ENCODE results near the gene PKP4. TPM values are rescaled to one million over a fixed set of nuclear protein-coding genes. Genes with fewer than 3 reads are reported as not detected.

Gene PKP4
- total RNA-seq, 1 donor = 7.9 TPM

DNA sequence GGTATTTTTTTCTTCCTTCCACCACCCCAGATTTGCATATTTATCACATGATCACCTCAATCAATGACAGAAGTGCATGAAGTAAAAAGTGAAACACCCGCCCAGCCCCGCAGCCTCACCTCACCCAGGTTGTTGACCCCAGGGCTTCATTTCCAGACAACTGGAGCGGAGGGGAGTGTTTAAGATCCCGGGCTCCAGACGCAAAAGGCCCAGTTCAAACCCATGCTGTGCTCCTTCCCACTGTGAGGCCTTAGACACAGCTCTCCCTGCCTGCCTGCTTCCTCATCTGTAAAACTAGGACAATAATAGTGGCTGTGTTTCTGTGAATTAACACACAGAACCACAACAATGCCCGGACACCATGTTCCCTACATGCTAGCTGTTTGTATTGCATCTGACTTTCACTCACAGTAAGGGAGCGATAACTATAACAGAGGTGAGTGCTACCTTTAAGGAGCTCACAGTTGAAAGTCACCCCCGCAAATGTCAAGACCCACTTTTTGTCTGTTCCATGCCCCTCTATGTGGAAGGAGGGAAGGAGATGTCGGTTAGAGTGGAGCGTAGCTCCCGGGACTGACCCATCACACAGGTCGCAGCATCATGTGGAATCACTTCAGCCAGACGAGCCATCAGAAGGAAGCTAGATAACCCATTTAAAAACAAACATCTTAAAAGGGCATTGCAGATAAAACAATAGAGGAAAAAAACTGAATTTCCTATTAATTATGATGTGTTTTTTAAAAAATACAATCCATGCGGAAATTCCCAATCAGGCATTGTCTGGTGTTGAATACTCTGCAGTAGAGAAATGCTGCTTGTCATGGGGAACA lies 260.8 kb downstream of the PKP4 start:
- no peaks in the 10 kb centered on the region for H3K4me1 ChIP-seq (ENCODE audit: insufficient read depth, low read length)

DNA sequence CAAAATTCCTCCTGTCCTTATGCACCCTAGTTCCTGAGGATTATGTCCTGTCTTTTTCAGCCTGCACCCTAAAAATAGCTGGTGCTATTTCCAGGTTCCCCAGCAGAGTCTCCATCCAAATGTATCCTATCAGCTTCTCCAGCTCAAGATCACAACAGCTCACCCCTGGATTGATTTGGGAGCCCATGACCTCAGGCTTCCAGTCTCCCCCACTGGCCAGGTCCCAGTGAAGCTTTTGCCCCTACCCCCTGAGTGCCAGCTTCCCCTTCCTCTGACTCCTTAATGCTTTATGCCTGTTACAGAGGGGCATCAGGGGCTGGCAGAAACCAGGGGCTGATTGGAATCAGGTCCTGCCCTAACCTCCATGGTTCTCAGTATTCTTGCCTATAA lies 261.4 kb downstream of the PKP4 start:
- Histone ChIP-seq H3K4me3 (ENCODE audit: low read length) (no peak overlapping the region), H3K27me3 (ENCODE audit: insufficient read depth, low read length) (no peaks in the 10 kb centered on the region), H3K9me3 (ENCODE audit: low read depth, low read length) (peaks cover 3% of the 10 kb centered on the region), H3K4me1 (ENCODE audit: insufficient read depth, low read length) (no peaks in the 10 kb centered on the region)

More for the DNA sequence above, 260.8 kb downstream of the PKP4 start:
- Histone ChIP-seq H3K27me3 (ENCODE audit: insufficient read depth, low read length) (no peaks in the 10 kb centered on the region), H3K4me3 (ENCODE audit: low read length) (no peak overlapping the region), H3K9me3 (ENCODE audit: low read depth, low read length) (peaks cover 7% of the 10 kb centered on the region)

DNA sequence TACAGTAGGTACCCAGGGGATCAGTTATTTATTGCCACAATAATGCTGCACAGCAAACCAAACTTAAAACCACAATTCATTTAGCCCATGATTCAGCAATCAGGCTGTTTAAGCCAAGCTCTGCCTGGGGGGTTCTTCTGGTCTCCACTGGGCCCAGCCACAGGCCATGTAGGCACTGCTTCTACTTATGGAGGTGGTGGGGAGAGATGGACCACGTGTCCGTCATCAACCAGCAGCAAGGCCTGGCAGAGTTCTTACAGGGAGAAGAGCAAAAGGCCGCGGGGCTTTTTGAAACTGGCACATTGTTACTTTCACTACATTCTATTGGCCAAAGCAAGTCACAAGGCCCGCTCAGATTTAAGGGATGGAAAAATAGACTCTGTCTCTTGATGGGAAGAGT lies 262.1 kb downstream of the PKP4 start:
- no peaks in the 10 kb centered on the region for H3K9me3 ChIP-seq (ENCODE audit: low read depth, low read length)
- no peaks in the 10 kb centered on the region for H3K4me1 ChIP-seq (ENCODE audit: insufficient read depth, low read length)
- no peaks in the 10 kb centered on the region for H3K27me3 ChIP-seq (ENCODE audit: insufficient read depth, low read length)
- no peak overlapping the region for H3K4me3 ChIP-seq (ENCODE audit: low read length)

DNA sequence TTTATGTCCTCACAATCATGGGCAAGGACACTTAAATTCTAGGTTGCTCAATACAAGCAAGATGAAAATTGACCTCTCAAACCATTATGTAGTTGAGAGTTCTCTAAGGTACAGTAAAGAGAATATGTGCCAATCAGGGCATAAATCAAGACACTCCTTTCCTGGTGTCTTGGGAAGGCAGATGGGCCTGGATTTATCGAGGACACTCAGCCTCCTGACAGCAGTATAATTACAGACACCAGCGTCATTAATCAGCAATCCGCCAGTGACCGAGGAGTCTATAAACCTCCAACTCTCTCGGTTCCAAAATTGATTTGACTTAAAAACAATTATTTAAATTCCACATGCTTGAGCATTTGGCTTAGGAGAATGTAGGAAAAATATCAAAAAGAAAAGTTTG lies 262.7 kb downstream of the PKP4 start:
- Histone ChIP-seq H3K9me3 (ENCODE audit: low read depth, low read length) (no peaks in the 10 kb centered on the region), H3K4me3 (ENCODE audit: low read length) (no peak overlapping the region), H3K27me3 (ENCODE audit: insufficient read depth, low read length) (no peaks in the 10 kb centered on the region), H3K4me1 (ENCODE audit: insufficient read depth, low read length) (no peaks in the 10 kb centered on the region)

DNA sequence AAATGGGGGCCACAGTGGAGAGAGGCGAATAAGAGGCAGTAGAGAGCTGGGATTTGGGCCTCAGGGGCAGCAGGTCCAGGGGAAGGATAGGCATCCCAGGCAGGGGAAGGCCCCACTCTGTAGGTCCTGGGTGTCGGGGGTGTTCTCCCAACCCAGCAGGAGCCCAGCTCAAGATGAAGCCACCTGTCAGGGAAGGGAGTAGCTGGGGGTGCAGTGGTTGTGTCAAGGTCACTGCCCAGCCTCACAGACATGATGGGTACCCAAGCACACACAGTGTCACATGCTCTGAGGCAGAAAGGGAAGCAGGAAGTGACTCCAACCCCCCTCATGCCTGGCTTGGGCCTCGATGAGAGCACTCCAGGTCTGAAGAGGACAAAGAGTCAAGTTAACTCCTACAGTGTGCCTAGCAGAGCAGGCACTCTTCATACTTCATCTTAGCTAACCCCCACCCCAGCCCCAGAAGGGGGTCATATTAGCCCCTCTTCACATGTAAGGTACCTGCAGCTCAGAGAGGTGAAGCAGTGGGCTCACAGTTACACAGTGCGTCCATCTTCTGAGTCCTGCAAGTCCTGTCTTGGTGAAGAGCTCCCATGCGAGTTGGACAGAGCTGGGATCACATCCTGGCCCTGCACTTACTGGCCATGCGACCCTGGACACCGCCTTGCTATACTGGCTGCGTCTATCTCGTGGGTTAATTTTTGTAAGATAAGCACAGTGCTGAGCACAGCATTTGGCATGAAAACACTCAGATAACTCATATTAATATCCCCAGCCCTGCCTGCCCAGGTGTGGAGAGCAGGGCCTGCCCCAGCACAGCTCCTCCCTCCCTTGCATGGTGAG lies 265.7 kb downstream of the PKP4 start:
- Histone ChIP-seq H3K9me3 (ENCODE audit: low read depth, low read length) (no peaks in the 10 kb centered on the region), H3K27me3 (ENCODE audit: insufficient read depth, low read length) (no peaks in the 10 kb centered on the region), H3K4me3 (ENCODE audit: low read length) (no peak overlapping the region), H3K4me1 (ENCODE audit: insufficient read depth, low read length) (no peaks in the 10 kb centered on the region)

DNA sequence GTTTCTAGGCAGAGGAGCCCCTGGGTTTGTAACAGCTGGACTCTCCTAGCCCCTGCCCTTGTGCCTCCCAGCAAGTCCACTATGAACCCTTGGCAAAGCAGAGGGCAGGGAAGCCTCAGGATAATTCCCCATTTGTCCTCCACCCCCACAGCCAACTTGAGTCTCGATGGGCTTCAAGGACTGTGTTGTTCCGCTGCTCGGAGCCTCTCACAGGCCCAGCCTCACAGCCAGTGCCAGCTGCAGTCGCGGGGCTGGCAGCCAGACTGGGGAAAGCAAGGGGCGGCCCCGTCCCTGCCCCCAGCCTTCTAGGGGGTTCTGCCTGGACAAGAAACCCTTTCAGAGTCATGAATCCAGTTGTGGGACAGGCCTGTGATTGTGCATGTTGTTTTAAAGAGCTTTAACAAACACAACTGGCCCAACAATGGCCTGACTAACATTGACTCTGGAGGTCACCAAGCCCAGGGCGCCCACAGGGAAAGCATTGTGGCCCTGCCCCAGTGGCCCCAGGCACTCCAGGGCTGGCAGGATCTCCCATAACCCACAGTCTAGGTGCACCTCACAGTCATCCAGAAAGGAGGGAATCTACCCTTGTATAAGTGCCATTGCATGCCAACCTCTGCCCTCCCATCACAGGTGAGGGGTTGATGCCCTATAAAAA lies 266.6 kb downstream of the PKP4 start:
- Histone ChIP-seq H3K4me1 (ENCODE audit: insufficient read depth, low read length) (no peaks in the 10 kb centered on the region), H3K9me3 (ENCODE audit: low read depth, low read length) (no peaks in the 10 kb centered on the region), H3K4me3 (ENCODE audit: low read length) (no peak overlapping the region), H3K27me3 (ENCODE audit: insufficient read depth, low read length) (no peaks in the 10 kb centered on the region)

DNA sequence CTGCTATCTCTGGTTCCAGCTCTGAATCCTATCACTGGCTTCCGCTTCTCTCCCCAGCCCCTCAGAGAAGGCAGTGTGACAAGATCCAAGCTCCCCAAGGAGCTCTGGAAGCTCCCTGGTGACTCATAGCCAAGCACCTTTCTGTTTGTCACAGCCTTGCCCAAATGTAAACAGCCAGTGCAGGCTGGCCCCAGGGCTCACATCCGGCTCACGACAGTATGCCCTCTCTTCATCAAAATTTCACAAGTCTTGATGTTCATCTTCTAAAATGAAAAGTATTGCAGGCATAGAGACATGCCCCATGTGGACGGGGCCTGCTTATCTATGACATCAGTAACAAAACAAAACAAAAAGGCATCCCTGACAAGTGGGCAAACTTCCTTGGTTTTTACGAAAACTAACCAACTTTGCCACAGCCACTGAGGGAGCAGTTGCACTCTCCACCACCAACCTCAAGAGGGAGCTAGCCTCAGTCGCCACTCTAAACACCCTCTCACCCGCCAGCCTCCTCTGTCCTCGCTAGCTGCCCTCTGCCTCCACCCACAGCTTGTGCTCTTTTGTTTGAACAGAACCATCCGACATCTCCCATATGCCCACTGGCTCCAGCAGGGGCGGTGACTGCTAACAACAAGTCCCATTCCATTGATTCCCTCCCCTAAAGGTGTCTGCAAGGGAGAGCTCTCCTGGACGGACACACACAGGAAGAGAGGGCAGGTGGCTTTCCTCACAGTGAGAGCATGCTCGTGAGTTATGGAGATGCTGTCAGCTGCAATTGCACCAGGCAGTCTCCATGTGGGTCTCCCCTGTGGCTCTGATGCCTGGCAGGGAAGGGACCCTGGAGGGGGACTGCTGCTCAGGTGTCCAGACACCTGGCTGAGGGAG lies 267.4 kb downstream of the PKP4 start:
- Histone ChIP-seq H3K4me1 (ENCODE audit: insufficient read depth, low read length) (no peaks in the 10 kb centered on the region), H3K9me3 (ENCODE audit: low read depth, low read length) (no peaks in the 10 kb centered on the region), H3K4me3 (ENCODE audit: low read length) (no peak overlapping the region), H3K27me3 (ENCODE audit: insufficient read depth, low read length) (no peaks in the 10 kb centered on the region)

DNA sequence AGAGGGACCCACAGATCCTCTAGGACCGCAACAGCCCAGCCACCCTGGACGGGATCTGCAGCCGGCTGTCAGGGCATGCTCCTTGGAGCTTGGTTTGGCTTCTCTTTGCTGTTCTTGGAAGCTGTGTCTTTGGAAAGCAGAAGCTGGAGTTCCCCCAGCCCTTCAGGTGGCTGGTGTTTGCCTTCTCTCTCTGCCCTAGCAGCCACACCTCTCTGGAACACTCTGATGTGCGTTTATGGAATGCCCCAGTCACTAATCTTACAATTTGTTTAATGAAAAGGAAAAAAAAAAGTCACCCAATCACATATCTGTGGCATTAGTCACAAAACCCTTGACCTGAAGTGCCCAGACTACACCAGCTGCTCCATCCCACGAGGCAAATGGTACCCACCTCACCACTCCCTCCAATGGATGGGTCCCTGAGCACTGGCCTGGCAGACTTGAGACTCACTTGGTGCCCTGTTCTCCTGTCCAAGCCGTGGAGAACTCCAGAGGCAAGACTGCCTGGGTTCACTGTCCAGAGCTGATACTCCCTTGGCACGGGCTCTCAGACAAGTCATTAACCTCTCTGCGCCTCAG lies 268.1 kb downstream of the PKP4 start:
- H3K27me3 ChIP-seq (ENCODE audit: insufficient read depth, low read length) = no peaks in the 10 kb centered on the region
- no peak overlapping the region for H3K4me3 ChIP-seq (ENCODE audit: low read length)
- no peaks in the 10 kb centered on the region for H3K4me1 ChIP-seq (ENCODE audit: insufficient read depth, low read length)
- no peaks in the 10 kb centered on the region for H3K9me3 ChIP-seq (ENCODE audit: low read depth, low read length)

DNA sequence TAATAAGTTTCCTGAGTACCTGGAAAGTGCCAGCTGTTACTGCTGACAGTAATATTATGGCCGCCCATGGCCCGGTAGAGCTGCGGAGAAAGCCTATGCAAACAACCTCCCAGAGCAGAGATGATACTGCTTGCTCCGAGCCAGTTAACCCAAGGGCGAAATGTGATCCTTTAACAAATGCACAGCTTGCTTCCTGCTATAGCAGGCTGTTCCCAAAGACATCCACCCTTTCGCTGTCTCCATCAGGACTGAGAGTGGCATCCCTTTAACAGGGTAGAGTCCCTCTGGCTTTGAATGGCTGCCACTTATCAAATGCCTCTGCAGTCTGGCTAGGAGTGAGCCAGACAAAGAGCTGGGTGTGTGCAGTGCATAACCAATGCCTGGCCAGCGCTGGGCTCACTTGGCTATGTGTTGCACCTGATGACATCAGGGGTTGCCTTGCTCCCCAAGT lies 268.7 kb downstream of the PKP4 start:
- Histone ChIP-seq H3K9me3 (ENCODE audit: low read depth, low read length) (no peaks in the 10 kb centered on the region), H3K27me3 (ENCODE audit: insufficient read depth, low read length) (no peaks in the 10 kb centered on the region), H3K4me1 (ENCODE audit: insufficient read depth, low read length) (no peaks in the 10 kb centered on the region), H3K4me3 (ENCODE audit: low read length) (no peak overlapping the region)

DNA sequence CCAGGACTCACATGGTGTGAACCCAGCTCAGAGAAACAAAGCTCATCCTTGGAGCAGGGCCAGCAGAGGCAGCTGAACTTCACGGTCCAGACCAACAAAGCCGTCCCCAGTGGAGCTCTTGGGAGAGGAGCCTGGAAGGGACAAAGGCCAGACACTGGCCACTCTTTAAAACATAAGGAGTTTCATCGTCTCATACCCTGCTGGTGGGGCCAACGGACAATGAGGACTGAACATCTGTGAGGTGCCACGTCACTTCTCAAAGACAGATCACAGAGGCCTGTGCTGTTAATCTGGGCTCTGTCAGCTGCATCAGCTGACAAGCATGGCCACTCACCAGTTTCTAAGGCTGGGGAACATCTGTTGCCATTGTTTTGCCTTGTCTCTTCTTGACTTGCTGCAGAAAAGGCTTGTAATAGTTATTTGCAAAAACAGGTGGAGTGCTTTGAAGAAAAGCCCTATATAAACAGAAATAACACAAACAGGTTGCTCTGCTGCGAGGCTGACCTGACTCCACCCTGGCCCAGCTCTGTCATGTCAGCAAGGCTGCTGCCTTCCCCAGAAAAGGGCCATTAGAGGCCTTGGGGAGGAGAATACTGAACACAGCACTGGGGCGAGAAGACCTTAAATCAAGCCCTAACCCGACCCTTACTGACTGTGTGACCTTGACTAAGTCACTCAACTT lies 270.3 kb downstream of the PKP4 start:
- Histone ChIP-seq H3K27me3 (ENCODE audit: insufficient read depth, low read length) (no peaks in the 10 kb centered on the region), H3K4me1 (ENCODE audit: insufficient read depth, low read length) (no peaks in the 10 kb centered on the region)

DNA sequence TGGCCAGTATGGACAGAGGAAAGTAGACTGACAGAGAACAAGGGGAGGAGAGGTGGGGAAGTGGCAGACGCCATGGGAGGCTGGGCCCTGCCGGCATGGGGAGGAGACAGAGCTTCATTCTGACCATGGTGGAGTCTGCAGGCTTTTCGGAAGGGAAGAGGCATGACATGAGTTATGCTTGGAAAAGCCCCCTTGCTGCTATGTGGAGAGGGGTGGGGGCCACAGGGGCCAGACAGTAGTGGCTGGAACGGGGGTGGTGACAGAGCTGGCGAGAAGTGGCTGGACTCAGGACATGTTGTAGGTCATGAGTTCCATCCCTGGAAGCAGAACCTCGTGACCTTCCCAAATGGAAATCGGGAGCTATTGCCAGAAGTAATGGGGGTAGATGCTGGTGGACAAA lies 271.7 kb downstream of the PKP4 start:
- no peaks in the 10 kb centered on the region for H3K9me3 ChIP-seq (ENCODE audit: low read depth, low read length)
- no peaks in the 10 kb centered on the region for H3K4me1 ChIP-seq (ENCODE audit: insufficient read depth, low read length)
- H3K4me3 ChIP-seq (ENCODE audit: low read length) = no peak overlapping the region
- no peaks in the 10 kb centered on the region for H3K27me3 ChIP-seq (ENCODE audit: insufficient read depth, low read length)

More for the DNA sequence above, 270.3 kb downstream of the PKP4 start:
- Histone ChIP-seq H3K9me3 (ENCODE audit: low read depth, low read length) (no peaks in the 10 kb centered on the region), H3K4me3 (ENCODE audit: low read length) (no peak overlapping the region)

DNA sequence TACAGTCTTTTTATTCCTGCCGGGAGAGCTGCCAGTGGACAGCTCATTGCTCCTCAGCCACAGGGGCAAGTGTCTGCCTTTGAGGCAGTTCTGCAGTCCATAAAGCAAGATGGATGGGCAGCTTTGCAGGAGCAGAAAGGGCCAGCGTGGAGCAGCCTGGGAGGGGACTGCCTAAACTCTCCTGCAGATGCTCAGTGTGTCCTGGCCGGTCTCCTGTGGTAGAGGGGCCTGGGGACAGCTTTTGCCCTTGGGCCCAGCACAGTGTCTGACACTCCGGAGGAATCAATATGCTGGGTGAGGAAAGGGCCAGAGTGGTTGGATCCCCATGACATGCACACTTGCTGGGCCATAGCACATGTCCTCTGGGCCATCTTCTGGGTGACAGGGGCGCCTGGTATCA lies 272.7 kb downstream of the PKP4 start:
- no peaks in the 10 kb centered on the region for H3K9me3 ChIP-seq (ENCODE audit: low read depth, low read length)
- H3K4me3 ChIP-seq (ENCODE audit: low read length) = no peak overlapping the region
- H3K27me3 ChIP-seq (ENCODE audit: insufficient read depth, low read length) = no peaks in the 10 kb centered on the region
- no peaks in the 10 kb centered on the region for H3K4me1 ChIP-seq (ENCODE audit: insufficient read depth, low read length)

DNA sequence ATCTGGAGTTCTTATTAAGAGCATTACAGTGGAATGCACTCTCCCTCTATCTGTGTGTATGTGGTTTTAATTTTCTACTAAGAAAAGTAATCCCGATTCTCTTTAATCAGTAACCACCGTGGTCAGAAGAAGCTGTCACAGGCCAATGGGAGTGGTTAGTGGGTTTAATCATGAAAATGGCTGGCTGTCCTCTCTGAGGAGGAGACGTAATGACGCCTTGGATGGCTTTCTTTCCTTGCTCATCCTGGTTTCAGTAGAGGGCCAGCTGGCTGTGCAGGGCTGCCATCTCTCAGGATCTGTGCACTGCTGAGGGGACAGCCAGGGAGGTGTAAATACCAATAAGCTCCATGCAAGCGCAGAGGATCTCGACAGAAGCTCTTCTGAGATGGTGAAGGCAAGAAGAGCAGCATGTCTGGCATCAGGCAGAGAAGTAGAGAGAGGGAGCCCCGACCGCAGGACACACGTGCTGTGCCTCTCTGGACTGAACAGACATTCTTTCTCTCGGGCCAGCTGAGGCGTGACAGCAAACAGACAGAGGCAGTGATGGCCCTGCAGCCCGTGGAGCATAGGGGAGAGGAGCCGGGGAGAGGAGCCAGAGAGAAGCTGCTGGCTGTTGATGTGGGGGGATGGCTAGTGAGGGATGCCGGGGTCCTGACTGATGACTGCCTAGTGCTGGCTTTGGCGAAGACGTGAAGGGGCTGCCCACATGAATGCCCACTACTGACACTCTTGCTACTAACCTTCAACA lies 273.3 kb downstream of the PKP4 start:
- Histone ChIP-seq H3K9me3 (ENCODE audit: low read depth, low read length) (no peaks in the 10 kb centered on the region), H3K4me1 (ENCODE audit: insufficient read depth, low read length) (no peaks in the 10 kb centered on the region), H3K27me3 (ENCODE audit: insufficient read depth, low read length) (no peaks in the 10 kb centered on the region), H3K4me3 (ENCODE audit: low read length) (no peak overlapping the region)
